ENCODE results near the gene TMEM63B.
"Not testable (repeated sequence)": the region's sequence is repeated elsewhere in the genome, so short reads cannot be mapped to it uniquely, and the experiment has no call there.

TMEM63B gene

DNA sequence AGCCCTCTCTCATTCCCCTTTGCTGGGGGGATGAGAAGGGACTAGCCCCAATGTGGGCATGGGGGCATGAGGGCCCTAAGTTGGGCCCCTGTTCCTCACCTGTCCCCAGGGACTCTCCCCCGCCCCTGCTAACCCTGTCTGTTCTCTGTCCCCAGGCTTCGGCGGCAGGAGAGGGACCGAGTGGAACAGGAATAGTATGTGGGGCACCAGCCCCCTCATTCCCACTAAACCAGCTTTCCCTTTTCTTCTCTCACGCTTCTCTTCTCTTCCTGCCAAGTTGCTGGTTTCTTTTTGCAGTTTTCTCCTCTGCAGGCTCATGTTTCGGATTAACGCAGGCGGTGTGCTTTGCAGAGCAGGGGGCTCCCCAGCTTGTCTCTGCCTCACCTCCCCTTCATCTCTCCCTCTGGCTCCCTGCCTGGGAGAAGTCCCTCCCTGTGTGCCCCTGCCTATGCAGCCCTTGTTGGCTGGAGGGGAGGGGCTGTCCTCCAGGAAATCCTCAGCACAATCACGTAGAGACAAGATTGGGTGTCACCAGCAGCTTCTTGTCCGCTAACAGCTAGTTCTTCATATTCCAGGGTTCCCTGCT is 7.9 kb downstream of the TMEM63B start:
- no peak overlapping the region for H3K27ac Mint-ChIP-seq
- intact Hi-C loops (cut with micrococcal nuclease): no loop called here
- no peak overlapping the region for H3K4me3 Mint-ChIP-seq

DNA sequence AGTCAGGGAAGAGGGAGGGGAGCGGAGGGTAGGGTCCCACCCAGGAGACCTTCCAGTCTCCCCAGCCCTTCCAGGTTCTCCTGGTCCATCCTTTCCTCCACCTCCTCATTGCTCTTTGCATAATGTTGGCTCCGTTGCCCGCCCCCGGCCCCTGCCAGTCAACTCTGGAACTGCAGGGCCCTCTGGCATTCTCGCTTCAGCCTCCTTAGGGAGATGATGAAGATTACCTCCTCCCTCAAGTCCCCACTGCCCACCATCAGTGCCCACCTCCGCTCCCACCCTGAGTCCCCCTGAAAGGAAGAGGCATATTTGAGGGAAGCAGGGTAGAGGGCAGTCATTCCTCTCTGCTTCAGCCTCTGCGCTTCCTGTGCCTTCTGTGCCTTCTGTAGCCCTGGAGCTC is 8.5 kb downstream of the TMEM63B start:
- Mint-ChIP-seq H3K36me3 (ENCODE audit: low read depth) (peaks cover 73% of the 10 kb centered on the region), H3K4me1 (ENCODE audit: low read depth) (peaks cover 16% of the 10 kb centered on the region), H3K9me3 (no peaks in the 10 kb centered on the region), H3K4me3 (no peak overlapping the region), H3K27ac (no peak overlapping the region), H3K27me3 (no peaks in the 10 kb centered on the region)
- intact Hi-C loops (cut with micrococcal nuclease): no loop called here

More for the DNA sequence above, 7.9 kb downstream of the TMEM63B start:
- no peaks in the 10 kb centered on the region for H3K9me3 Mint-ChIP-seq
- H3K4me1 Mint-ChIP-seq (ENCODE audit: low read depth): peaks cover 16% of the 10 kb centered on the region
- peaks cover 73% of the 10 kb centered on the region for H3K36me3 Mint-ChIP-seq (ENCODE audit: low read depth)
- no peaks in the 10 kb centered on the region for H3K27me3 Mint-ChIP-seq

DNA sequence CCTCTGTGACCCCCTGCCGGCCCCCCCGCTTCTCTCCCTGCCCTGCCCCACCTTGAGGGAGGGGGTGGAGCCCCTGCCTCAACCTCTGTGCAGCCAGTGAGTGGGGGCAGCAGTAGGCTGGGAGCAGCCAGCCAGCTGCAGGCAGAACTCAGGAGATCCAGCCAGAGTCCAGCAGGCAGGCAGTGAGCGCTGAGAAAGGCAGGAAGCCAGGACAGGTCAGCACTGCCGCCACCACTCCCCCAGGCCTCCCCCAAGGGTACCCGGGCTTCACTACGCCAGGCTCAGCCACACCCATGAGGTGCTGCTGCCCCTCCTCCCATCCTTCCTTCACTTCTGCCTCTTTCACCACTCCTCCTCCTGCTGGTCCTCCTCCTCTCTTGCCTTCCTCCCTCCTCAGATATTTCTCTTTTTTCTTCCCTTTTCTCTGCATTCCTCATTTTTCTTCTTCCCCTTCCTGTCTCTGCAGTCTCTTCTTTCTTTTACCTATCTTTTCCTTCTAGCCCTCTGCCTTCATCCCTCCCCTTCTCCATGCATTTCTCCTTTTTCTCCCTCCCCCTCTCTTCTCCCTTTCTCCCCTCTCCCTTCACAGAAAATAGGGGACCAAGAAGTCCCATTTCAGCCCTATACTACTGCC is 11.5 kb downstream of the TMEM63B start:
- no peak overlapping the region for H3K27ac Mint-ChIP-seq
- peaks cover 90% of the 10 kb centered on the region for H3K36me3 Mint-ChIP-seq (ENCODE audit: low read depth)
- intact Hi-C loops (cut with micrococcal nuclease): no loop called here
- no peaks in the 10 kb centered on the region for H3K27me3 Mint-ChIP-seq
- peaks cover 8% of the 10 kb centered on the region for H3K4me1 Mint-ChIP-seq (ENCODE audit: low read depth)
- H3K4me3 Mint-ChIP-seq: no peak overlapping the region
- no peaks in the 10 kb centered on the region for H3K9me3 Mint-ChIP-seq

DNA sequence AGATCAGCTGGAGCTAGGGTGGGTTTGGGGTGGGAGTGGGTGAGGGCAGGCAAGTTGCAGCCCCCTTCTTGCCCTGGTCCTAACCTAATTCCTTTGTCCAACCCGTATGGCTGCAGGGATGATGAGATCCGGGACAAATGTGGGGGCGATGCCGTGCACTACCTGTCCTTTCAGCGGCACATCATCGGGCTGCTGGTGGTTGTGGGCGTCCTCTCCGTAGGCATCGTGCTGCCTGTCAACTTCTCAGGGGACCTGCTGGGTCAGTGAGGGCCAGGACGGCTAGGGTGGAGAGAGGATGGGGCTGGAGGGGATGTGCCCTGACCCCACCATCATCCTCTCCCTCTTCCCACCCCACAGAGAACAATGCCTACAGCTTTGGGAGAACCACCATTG is 12.0 kb downstream of the TMEM63B start:
- H3K4me1 Mint-ChIP-seq (ENCODE audit: low read depth): peaks cover 6% of the 10 kb centered on the region
- peaks cover 95% of the 10 kb centered on the region for H3K36me3 Mint-ChIP-seq (ENCODE audit: low read depth)
- no peak overlapping the region for H3K4me3 Mint-ChIP-seq
- H3K9me3 Mint-ChIP-seq: no peaks in the 10 kb centered on the region
- H3K27ac Mint-ChIP-seq: no peak overlapping the region
- intact Hi-C loops (cut with micrococcal nuclease): no loop called here
- no peaks in the 10 kb centered on the region for H3K27me3 Mint-ChIP-seq

DNA sequence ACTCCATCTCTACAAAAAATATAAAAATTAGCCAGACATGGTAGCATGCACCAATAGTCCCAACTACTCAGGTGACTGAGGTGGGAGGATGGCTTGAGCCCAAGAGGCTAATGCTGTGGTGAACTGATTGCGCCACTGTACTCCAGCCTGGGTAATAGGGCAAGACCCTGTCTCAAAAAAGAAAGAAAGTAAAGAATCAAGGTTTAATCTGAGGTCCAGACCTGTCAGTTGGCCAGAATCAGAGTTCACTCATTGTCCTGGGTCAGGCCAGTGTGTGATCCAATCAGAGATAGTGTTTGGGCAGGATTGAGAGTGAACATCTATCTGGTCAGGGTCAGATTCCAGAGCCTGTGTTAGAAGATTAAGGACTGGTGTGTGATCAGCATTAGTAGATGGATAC is 15.5 kb downstream of the TMEM63B start:
- no peaks in the 10 kb centered on the region for H3K27me3 Mint-ChIP-seq
- peaks cover 6% of the 10 kb centered on the region for H3K4me1 Mint-ChIP-seq (ENCODE audit: low read depth)
- no peaks in the 10 kb centered on the region for H3K9me3 Mint-ChIP-seq
- no peak overlapping the region for H3K4me3 Mint-ChIP-seq
- intact Hi-C loops (cut with micrococcal nuclease): no loop called here
- H3K27ac Mint-ChIP-seq: no peak overlapping the region
- peaks cover 87% of the 10 kb centered on the region for H3K36me3 Mint-ChIP-seq (ENCODE audit: low read depth)

DNA sequence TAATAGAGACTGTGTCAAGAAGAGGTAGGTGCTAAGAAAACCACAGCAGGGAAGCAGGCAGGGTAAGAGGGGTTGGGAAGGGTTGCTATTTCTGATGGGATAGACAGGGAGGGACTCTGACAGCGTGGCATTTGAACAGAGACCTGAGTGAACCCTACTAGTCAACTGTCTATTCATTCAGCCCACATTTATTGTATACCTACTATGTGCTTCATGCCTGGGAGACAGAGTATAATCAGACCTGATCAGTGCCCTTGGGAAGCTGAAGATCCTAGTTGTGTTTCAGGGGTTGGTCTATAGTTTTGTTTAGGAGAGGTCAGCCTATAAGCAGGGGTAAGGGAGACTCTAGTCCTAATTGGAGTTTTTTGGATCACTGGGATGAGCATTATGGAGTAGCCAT is 16.4 kb downstream of the TMEM63B start:
- H3K4me1 Mint-ChIP-seq (ENCODE audit: low read depth): peaks cover 4% of the 10 kb centered on the region
- H3K27ac Mint-ChIP-seq: no peak overlapping the region
- intact Hi-C loops (cut with micrococcal nuclease): no loop called here
- no peaks in the 10 kb centered on the region for H3K9me3 Mint-ChIP-seq
- H3K36me3 Mint-ChIP-seq (ENCODE audit: low read depth): peaks cover 89% of the 10 kb centered on the region
- H3K27me3 Mint-ChIP-seq: no peaks in the 10 kb centered on the region
- no peak overlapping the region for H3K4me3 Mint-ChIP-seq

DNA sequence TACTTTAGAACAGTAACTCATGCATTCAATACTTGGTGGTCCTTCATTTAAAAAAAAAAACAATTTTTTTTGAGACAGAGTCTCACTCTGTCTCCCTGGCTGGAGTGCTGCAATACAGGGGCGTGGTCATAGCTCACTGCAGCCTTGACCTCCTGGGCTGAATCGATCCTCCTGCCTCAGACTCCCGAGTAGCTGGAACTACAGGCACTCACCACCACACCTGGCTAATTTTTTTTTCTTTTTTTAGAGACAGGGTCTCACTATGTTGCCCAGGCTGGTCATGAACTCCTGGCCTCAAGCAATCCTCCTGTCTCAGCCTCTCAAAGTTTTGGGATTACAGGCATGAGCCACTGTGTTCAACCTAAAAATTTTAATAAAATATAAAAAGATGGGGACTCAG is 17.2 kb downstream of the TMEM63B start:
- H3K9me3 Mint-ChIP-seq; H3K27me3 Mint-ChIP-seq; H3K27ac Mint-ChIP-seq; H3K4me1 Mint-ChIP-seq (ENCODE audit: low read depth); intact Hi-C loops (cut with micrococcal nuclease); H3K4me3 Mint-ChIP-seq: not testable (repeated sequence)
- H3K36me3 Mint-ChIP-seq (ENCODE audit: low read depth): peaks cover 89% of the 10 kb centered on the region

DNA sequence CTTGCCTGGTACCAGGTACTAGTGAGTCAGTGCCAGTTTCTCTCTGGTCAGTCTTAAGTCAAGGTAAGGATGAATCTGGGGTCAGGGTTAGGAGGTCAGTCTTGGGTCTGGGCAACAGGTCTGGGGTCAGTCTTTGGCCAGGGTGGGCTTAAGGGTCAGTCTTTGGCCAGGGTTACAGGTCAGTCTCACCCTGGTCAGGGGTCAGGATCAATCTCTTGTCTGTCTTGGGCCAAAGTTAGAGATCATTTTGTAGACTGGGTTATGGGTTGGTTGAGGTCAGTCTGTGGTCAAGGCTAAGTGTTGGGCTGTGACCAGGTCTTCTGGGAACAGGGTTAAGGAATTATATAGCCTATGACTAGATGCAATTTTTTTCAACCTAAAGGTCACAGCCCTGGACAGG is 18.5 kb downstream of the TMEM63B start:
- Mint-ChIP-seq H3K4me1 (ENCODE audit: low read depth) (no peaks in the 10 kb centered on the region), H3K4me3 (no peak overlapping the region), H3K27me3 (no peaks in the 10 kb centered on the region), H3K36me3 (ENCODE audit: low read depth) (peaks cover 88% of the 10 kb centered on the region), H3K9me3 (no peaks in the 10 kb centered on the region), H3K27ac (no peak overlapping the region)
- intact Hi-C loops (cut with micrococcal nuclease): no loop called here

DNA sequence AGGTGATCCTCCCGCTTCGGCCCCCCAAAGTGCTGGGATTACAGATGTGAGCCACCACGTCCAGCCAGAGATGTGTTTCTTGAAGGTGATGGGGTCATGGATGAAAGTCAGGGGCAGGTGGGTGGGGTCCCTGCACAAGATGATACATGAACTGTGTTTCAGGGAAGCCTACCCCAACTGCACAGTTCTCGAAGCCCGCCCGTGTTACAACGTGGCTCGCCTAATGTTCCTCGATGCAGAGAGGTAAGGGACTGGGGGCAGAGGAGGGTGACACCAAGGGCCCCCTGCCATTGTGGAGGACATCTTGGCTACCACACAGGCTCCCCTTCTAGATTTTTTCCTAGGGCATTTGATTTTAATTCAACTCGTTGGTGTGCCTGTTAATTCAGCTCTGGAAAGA is 19.3 kb downstream of the TMEM63B start:
- intact Hi-C loops (cut with micrococcal nuclease): no loop called here

DNA sequence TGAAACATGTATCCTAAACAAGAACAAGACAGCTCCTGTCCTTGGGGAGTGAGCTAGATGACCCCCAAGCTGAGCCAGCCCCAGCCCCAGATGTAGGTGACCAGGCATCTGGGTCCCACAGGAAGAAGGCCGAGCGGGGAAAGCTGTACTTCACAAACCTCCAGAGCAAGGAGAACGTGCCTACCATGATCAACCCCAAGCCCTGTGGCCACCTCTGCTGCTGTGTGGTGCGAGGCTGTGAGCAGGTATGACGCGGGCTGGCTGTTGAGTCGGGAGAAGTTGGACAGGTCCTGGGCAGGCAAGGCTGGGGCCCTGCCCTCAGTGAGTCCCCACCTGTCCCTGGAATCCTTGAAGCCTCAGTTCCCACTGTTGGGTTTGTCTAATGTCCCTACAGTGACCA is 19.9 kb downstream of the TMEM63B start:
- intact Hi-C loops (cut with micrococcal nuclease): no loop called here

More for the DNA sequence above, 19.3 kb downstream of the TMEM63B start:
- Mint-ChIP-seq H3K9me3 (no peaks in the 10 kb centered on the region), H3K4me3 (no peak overlapping the region), H3K4me1 (ENCODE audit: low read depth) (peaks cover 3% of the 10 kb centered on the region), H3K27ac (no peak overlapping the region), H3K27me3 (no peaks in the 10 kb centered on the region), H3K36me3 (ENCODE audit: low read depth) (peaks cover 80% of the 10 kb centered on the region)

DNA sequence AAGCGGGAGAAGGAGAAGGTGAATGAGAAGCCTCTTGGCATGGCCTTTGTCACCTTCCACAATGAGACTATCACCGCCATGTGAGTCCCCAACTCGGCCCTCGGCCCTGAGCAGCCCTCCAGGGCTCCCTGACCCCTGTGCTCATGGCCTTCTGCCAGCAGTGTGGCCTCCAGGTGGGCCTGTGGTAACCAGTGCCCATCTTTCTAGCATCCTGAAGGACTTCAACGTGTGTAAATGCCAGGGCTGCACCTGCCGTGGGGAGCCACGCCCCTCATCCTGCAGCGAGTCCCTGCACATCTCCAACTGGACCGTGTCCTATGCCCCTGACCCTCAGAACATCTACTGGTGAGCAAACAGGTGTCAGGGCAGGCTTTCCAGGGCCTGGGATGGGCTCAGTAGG is 21.0 kb downstream of the TMEM63B start:
- Mint-ChIP-seq H3K4me1 (ENCODE audit: low read depth) (peaks cover 4% of the 10 kb centered on the region), H3K9me3 (no peaks in the 10 kb centered on the region)
- intact Hi-C loops (cut with micrococcal nuclease): no loop called here

More for the DNA sequence above, 19.9 kb downstream of the TMEM63B start:
- Mint-ChIP-seq H3K4me3 (no peak overlapping the region), H3K27ac (no peak overlapping the region), H3K9me3 (no peaks in the 10 kb centered on the region), H3K36me3 (ENCODE audit: low read depth) (peaks cover 75% of the 10 kb centered on the region), H3K4me1 (ENCODE audit: low read depth) (peaks cover 4% of the 10 kb centered on the region), H3K27me3 (no peaks in the 10 kb centered on the region)

DNA sequence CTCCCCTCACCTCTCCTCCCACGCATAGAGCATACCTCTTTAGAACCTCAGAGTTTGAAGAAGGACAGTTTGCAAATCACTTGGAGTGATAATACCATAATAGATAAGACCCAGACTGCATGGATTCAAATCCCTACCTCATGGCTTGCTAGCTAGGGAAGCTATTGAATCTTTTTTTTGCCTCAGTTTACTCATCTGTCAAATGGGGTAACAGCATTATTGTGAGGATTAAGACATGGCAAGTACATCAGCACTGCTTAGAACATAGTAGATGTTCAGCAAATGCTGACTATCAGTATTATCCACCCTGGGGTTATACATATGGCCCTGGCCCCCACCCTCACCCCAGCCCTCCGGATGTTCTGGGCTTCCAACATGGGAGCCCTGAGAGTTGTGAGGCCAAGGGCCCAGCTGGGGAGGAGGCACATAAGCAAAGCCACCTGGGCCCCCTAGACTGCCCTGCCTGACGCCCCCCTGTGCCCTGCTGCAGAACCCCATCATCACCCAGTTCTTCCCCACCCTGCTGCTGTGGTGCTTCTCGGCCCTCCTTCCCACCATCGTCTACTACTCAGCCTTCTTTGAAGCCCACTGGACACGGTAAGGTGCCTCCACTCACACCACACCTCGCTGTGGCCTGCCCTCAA is 22.1 kb downstream of the TMEM63B start:
- Mint-ChIP-seq H3K9me3 (no peaks in the 10 kb centered on the region), H3K36me3 (ENCODE audit: low read depth) (peaks cover 74% of the 10 kb centered on the region), H3K4me1 (ENCODE audit: low read depth) (peaks cover 6% of the 10 kb centered on the region), H3K4me3 (no peak overlapping the region), H3K27ac (no peak overlapping the region), H3K27me3 (no peaks in the 10 kb centered on the region)
- intact Hi-C loops (cut with micrococcal nuclease): loop anchor here (5.0 kb wide), 1 partner anchor 188 kb away; no protein-coding TSS in a partner anchor

More for the DNA sequence above, 21.0 kb downstream of the TMEM63B start:
- H3K36me3 Mint-ChIP-seq (ENCODE audit: low read depth): peaks cover 75% of the 10 kb centered on the region
- no peaks in the 10 kb centered on the region for H3K27me3 Mint-ChIP-seq
- H3K27ac Mint-ChIP-seq: no peak overlapping the region
- no peak overlapping the region for H3K4me3 Mint-ChIP-seq

DNA sequence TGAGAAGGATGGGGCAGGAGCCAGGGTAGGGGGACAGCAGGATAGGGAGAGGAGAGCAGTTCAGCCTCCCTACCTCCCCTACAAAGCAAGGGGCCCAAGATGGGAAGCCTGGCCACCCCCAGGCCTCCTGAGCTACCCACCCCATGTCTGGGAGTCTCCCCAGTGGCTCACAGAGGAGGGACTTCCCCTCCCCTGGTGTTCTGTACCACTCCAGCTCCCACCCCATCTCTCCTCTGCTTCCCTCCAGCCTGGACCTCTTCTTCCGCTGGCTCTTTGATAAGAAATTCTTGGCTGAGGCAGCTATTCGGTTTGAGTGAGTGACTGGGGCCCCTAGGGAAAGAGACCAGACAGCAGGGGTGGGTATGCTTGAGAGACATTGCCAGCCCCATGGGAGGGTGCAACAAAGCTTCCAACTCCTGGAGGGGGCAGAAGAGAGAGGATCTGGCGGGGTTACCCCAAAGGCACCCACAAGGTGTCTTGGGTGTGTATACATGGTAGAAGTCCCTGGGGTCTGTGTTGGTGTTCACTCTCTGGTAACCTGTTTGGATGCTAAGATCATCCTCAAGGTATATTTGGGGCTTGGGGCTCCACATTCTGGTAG is 23.1 kb downstream of the TMEM63B start:
- Mint-ChIP-seq H3K36me3 (ENCODE audit: low read depth) (peaks cover 78% of the 10 kb centered on the region), H3K27me3 (no peaks in the 10 kb centered on the region), H3K4me3 (no peak overlapping the region), H3K9me3 (no peaks in the 10 kb centered on the region), H3K27ac (no peak overlapping the region), H3K4me1 (ENCODE audit: low read depth) (peaks cover 9% of the 10 kb centered on the region)
- intact Hi-C loops (cut with micrococcal nuclease): loop anchor here (5.0 kb wide), 1 partner anchor 187 kb away; no protein-coding TSS in a partner anchor
